Lower leg skin (tissue), 3 donors: ENCODE measurements around the gene FAM199X.

Source experiments
- POLR2A ChIP-seq, 2 donors: fragments of 450-650 bp; IDR thresholded peaks; one replicate each; pipeline ENCODE4 v1.6.1; 2016 to 2017; ENCODE audit warnings: antibody characterized with exemption in 2 of 2, mild to moderate bottlenecking in 1 of 2, moderate library complexity in 1 of 2
- TF ChIP-seq, protein P1 (sequence below), 3 donors: fragments of 450-650 bp; IDR thresholded peaks; one replicate each; pipeline ENCODE4 v1.5.1; 2016; ENCODE audit warnings: antibody characterized with exemption in 3 of 3, mild to moderate bottlenecking in 3 of 3, moderate library complexity in 2 of 3

DNA sequence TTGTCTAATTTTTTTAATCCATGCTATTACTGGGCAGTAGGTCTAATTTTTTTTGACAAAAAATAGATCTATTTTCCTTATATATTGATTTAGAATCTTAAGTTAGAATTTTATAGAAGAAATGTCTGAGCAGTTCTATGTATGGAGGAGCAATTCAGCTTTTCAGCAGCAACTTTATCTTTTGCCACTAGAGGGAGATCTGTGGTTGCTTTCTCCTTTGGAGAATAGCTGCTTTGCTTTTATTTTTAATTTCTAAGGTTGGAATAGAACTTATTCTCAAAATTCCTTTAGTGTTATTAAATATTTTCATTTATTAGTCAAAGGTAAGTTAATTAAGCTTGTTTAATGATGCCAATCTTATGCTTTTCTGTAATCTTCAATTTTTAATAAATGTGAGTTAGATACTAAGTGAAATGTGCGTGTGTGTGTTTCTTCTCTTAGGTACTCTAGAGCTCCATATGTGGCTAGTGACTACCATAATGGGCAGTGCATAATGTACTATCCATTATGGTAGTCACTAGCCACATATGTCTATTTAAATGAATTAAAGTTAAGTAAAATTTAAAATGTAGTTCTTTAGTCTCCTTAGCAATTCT, 29.3 kb downstream of the FAM199X start:
- TF ChIP-seq POLR2A (IDR thresholded peaks at IDR 0.05): no peak
- TF ChIP-seq, protein P1, sequence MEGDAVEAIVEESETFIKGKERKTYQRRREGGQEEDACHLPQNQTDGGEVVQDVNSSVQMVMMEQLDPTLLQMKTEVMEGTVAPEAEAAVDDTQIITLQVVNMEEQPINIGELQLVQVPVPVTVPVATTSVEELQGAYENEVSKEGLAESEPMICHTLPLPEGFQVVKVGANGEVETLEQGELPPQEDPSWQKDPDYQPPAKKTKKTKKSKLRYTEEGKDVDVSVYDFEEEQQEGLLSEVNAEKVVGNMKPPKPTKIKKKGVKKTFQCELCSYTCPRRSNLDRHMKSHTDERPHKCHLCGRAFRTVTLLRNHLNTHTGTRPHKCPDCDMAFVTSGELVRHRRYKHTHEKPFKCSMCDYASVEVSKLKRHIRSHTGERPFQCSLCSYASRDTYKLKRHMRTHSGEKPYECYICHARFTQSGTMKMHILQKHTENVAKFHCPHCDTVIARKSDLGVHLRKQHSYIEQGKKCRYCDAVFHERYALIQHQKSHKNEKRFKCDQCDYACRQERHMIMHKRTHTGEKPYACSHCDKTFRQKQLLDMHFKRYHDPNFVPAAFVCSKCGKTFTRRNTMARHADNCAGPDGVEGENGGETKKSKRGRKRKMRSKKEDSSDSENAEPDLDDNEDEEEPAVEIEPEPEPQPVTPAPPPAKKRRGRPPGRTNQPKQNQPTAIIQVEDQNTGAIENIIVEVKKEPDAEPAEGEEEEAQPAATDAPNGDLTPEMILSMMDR (IDR thresholded peaks at IDR 0.05): no peak
